Tongue (tissue), 2 donors: Measurements from ENCODE around the gene TCHH. TPM values are rescaled to one million over a fixed set of nuclear protein-coding genes. Genes with fewer than 3 reads are reported as not detected.
"Not testable (repeated sequence)": the region's sequence is repeated elsewhere in the genome, so short reads cannot be mapped to it uniquely, and the experiment has no call there.

Experiments
- DNase-seq: peaks from one replicate; pipeline ENCODE4 v3.0.0-alpha.2; 2015
- total RNA-seq: library from RNA; depleted of rRNA; stranded (reverse); fragments of >200 nt; gene quantifications from one replicate; pipeline ENCODE4 v1.2.3, GENCODE V29; 2014

TCHH gene
- total RNA-seq, 1 donor from 2014 or later, result not detected

- peak; percentile 46 for DNase-seq
These were observed 4.3 kb downstream of the TCHH start for GRCh38 chr1:152110860-152111514.

GRCh38 chr1:152110365-152110859, 4.8 kb downstream of the TCHH start:
- DNase-seq, result peak; percentile 36

GRCh38 chr1:152109998-152110294, 5.3 kb downstream of the TCHH start:
- no peak for DNase-seq

- DNase-seq, result peak; percentile 1
These were observed 5.8 kb downstream of the TCHH start for GRCh38 chr1:152109231-152109997.

GRCh38 chr1:152108882-152109222, 6.4 kb downstream of the TCHH start:
- no peak for DNase-seq

- peak; percentile 26 for DNase-seq
These were observed 7.0 kb downstream of the TCHH start for GRCh38 chr1:152107984-152108881.

GRCh38 chr1:152107031-152107983, 7.9 kb downstream of the TCHH start:
- no peak for DNase-seq

GRCh38 chr1:152104854-152105253, 10.4 kb downstream of the TCHH start:
- no peak for DNase-seq

- no peak for DNase-seq
These were observed 18.3 kb downstream of the TCHH start for GRCh38 chr1:152096931-152097330.

- DNase-seq, result no peak
These were observed 26.1 kb downstream of the TCHH start, which contains the start of gene TCHHL1 for GRCh38 chr1:152089014-152089674. TCHHL1 (minus strand) TSS chr1:152089064; CDS start chr1:152088143, 921 bp downstream.

GRCh38 chr1:152086760-152087159, 28.5 kb downstream of the TCHH start:
- DNase-seq, result no peak

GRCh38 chr1:152084853-152085252, 30.4 kb downstream of the TCHH start:
- no peak for DNase-seq

GRCh38 chr1:152081026-152081425, 34.2 kb downstream of the TCHH start:
- DNase-seq, result not testable (repeated sequence)

- DNase-seq, result not testable (repeated sequence)
These were observed 34.8 kb downstream of the TCHH start for GRCh38 chr1:152080494-152080893.

GRCh38 chr1:152078831-152079441, 36.3 kb downstream of the TCHH start:
- no peak for DNase-seq

GRCh38 chr1:152072311-152072710, 42.9 kb downstream of the TCHH start:
- DNase-seq, result no peak

GRCh38 chr1:152071123-152071522, 44.1 kb downstream of the TCHH start:
- no peak for DNase-seq

GRCh38 chr1:152067929-152068328, 47.3 kb downstream of the TCHH start:
- DNase-seq, result no peak

- no peak for DNase-seq
These were observed 48.1 kb downstream of the TCHH start for GRCh38 chr1:152067150-152067549.

GRCh38 chr1:152061952-152062351, 53.3 kb downstream of the TCHH start:
- no peak for DNase-seq
